Psoas muscle (tissue), 8 donors: ENCODE data around the gene RPS15. TPM values are rescaled to one million over a fixed set of nuclear protein-coding genes. Genes with fewer than 3 reads are reported as not detected.

ENCODE experiments used
- ATAC-seq, 4 donors: fragments of 200-7000 bp; cut with Tn5 transposase; one replicate each; pipeline ENCODE4 v1.9.1; 2020; ENCODE audit warnings: moderate library complexity in 3 of 4, mild to moderate bottlenecking in 2 of 4
- DNase-seq, 2 donors: peaks; one replicate each; pipeline ENCODE4 v3.0.0-alpha.2; 2020
- H3K27ac ChIP-seq: fragments of 200-600 bp; one replicate; pipeline ENCODE4 v1.8.0; 2022
- H3K27me3 ChIP-seq, 3 donors: fragments of 200-600 bp in 1 of 3; one replicate each; pipeline versions ENCODE4 v1.6.1 to v1.8.0; 2013 to 2022; ENCODE audit warnings: low read length in 2 of 3, mild to moderate bottlenecking in 2 of 3, moderate library complexity in 1 of 3; ENCODE audit not compliant: insufficient read depth in 3 of 3
- H3K36me3 ChIP-seq, 2 donors: fragments of 200-600 bp in 1 of 2; one replicate each; pipeline versions ENCODE4 v1.6.1 to v1.8.0; 2013 to 2022; ENCODE audit warnings: low read depth in 1 of 2, mild to moderate bottlenecking in 1 of 2, moderate library complexity in 1 of 2; ENCODE audit not compliant: insufficient read depth in 1 of 2
- H3K4me1 ChIP-seq: fragments of 200-600 bp; one replicate; pipeline ENCODE4 v1.8.0; 2022
- H3K4me3 ChIP-seq: fragments of 200-600 bp; one replicate; pipeline ENCODE4 v1.8.0; 2022; ENCODE audit warnings: mild to moderate bottlenecking
- H3K9me3 ChIP-seq: fragments of 200-600 bp; one replicate; pipeline ENCODE4 v1.8.0; 2022
- CTCF ChIP-seq: fragments of 200-600 bp; IDR thresholded peaks from one replicate; pipeline ENCODE4 v1.8.0; 2022; ENCODE audit warnings: antibody characterized with exemption
- WGBS, 3 donors: extraction: QIAGEN DNeasy Blood & Tissue Kit; methylation state at CpG; one replicate each; pipeline versions ENCODE4 v1.1.6 to v1.1.7; 2013; 5-methylcytosine and 5-hydroxymethylcytosine counted together
- intact Hi-C, 2 donors: fragments of 100-400 bp; cut with DNase I; formaldehyde crosslinking; loops; one replicate each; pipeline versions ENCODE4 v1.11.0 to v1.14.2; 2022
- polyA plus RNA-seq, 3 donors: library from polyadenylated mRNA; stranded (reverse); fragments of 200-250 nt; gene quantifications; one replicate each; pipeline ENCODE4 v1.2.3, GENCODE V29; 2013
- total RNA-seq, 4 donors: library from RNA; stranded (reverse); fragmentation: NEBNext Ultra II Directional in 2 of 4; extraction: Animal tissue kit (Norgen Biotek cat#: 25700) in 2 of 4; gene quantifications; one replicate each; pipeline versions ENCODE4 v1.2.1 to v1.2.4, GENCODE V29; 2021 to 2023
- donor health status: healthy with polysubstance abuse.
- donor health status: DM: no; HTN: no; CAD: no; lungs with moderate emphysema.
- donor health status: Bipolar disorder and iron deficiency.
- donor health status: healthy.
- donor health status: DM: yes; HTN: yes; CAD: no.
- donor health status: DM: no; HTN: no; CAD: no.
- donor health status: DM: no; HTN: no; CAD: no.
- donor health status: DM: yes; HTN: yes; CAD: no.

The RPS15 gene
- total and polyA plus RNA-seq, 7 donors = 697 to 4,077 (median 992) TPM

- 0 to 3% (median 1%) methylated on average over 44 to 69 of the region's 69 CpGs for whole genome bisulfite sequencing, 3 donors
- H3K36me3 ChIP-seq = peaks cover 0 to 17% of the 10 kb centered on the region in 2 donors
- H3K4me1 ChIP-seq = peaks cover 52% of the 10 kb centered on the region
- H3K4me3 ChIP-seq = peak overlapping the region; percentile 97
- ATAC-seq (peak in 1 of 4 donors; percentile 8), DNase-seq (peak; percentile 63 to 77)
- peak overlapping the region; percentile 95 for H3K27ac ChIP-seq
- no peaks in the 10 kb centered on the region for H3K27me3 ChIP-seq
- H3K9me3 ChIP-seq = no peaks in the 10 kb centered on the region
- no peak for TF ChIP-seq CTCF
- intact Hi-C loops = loop anchor here (2.0 to 10.0 kb wide), 2 partner anchors 52 to 834 kb away; partner anchors contain the start of gene BSG (in 1 of the 2)
Measured at GRCh38 chr19:1408300-1409203, 29.6 kb upstream of the RPS15 start.

GRCh38 chr19:1409204-1410005, 28.8 kb upstream of the RPS15 start:
- Histone ChIP-seq H3K36me3 (peaks cover 0 to 22% of the 10 kb centered on the region in 2 donors), H3K9me3 (no peaks in the 10 kb centered on the region), H3K4me3 (peak overlapping the region; percentile 97), H3K27ac (peak overlapping the region; percentile 95), H3K27me3 (no peaks in the 10 kb centered on the region), H3K4me1 (peaks cover 53% of the 10 kb centered on the region)
- no peak for TF ChIP-seq CTCF
- DNase-seq (no peak), ATAC-seq (no peak)
- WGBS, 3 donors = 50 to 70% (median 53%) methylated on average over 33 of the region's 33 CpGs
- intact Hi-C loops = loop anchor here (2.0 to 10.0 kb wide), 3 partner anchors 53 to 835 kb away; partner anchors contain the start of genes BSG (in 1 of the 2) and FAM174C (in 1 of the 2)

GRCh38 chr19:1410136-1410786, 27.9 kb upstream of the RPS15 start:
- Histone ChIP-seq H3K27me3 (no peaks in the 10 kb centered on the region), H3K4me3 (peak overlapping the region; percentile 97), H3K9me3 (no peaks in the 10 kb centered on the region), H3K36me3 (peaks cover 0 to 22% of the 10 kb centered on the region in 2 donors), H3K4me1 (peaks cover 61% of the 10 kb centered on the region), H3K27ac (peak overlapping the region; percentile 95)
- WGBS, 3 donors = 63 to 74% (median 70%) methylated on average over 23 of the region's 23 CpGs
- DNase-seq = no peak
- intact Hi-C loops = loop anchor here in 1 of 2 donors (10.0 kb wide), 1 partner anchor 135 kb away; the partner anchor contains the start of gene FAM174C
- ATAC-seq = peak in 3 of 4 donors; percentile 0 to 9 (median 2)
- TF ChIP-seq CTCF = no peak

- ATAC-seq (no peak), DNase-seq (no peak)
- intact Hi-C loops = loop anchor here in 1 of 2 donors (10.0 kb wide), 1 partner anchor 136 kb away; the partner anchor contains the start of gene FAM174C
- WGBS, 3 donors = 62 to 83% (median 70%) methylated on average over 9 of the region's 9 CpGs
- Histone ChIP-seq H3K27ac (peak overlapping the region; percentile 95), H3K4me3 (peak overlapping the region; percentile 97), H3K9me3 (no peaks in the 10 kb centered on the region), H3K4me1 (peaks cover 66% of the 10 kb centered on the region), H3K27me3 (no peaks in the 10 kb centered on the region), H3K36me3 (peaks cover 0 to 22% of the 10 kb centered on the region in 2 donors)
- no peak for TF ChIP-seq CTCF
Measured at GRCh38 chr19:1410789-1411188, 27.4 kb upstream of the RPS15 start.
